CD1c-positive myeloid dendritic cell (primary cell): ENCODE results near the gene BDH1.
"Not testable (repeated sequence)": the region's sequence is repeated elsewhere in the genome, so short reads cannot be mapped to it uniquely, and the experiment has no call there.

Experiments
- DNase-seq: peaks from one replicate; pipeline ENCODE4 v3.0.0-alpha.2; 2016; ENCODE audit errors: extremely low spot score

The BDH1 gene

DNA sequence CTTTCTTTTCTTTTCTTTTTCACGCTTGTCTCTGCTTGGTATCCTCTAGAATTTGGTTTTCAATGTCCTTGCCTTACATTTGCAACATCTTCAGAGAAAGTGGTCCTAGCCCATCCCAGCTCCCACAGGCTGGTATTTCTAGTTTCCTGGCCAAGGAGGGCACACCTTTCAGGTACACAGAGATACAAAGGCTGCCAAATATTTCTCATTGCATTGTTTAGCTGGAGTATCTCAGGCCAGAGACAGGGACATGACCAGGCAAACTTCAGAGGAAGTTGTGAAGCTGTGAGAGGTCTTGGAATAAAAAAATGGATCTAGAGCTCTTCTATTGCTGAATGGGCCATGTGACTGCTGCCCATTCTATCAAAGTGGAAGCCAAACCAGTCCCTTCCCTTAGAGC lies 68.9 kb downstream of the BDH1 start:
- DNase-seq: no peak

GRCh38 chr3:197485143-197485542 lies 70.6 kb downstream of the BDH1 start:
- no peak for DNase-seq

- no peak for DNase-seq
These were observed 71.4 kb downstream of the BDH1 start for GRCh38 chr3:197484204-197484901.

DNA sequence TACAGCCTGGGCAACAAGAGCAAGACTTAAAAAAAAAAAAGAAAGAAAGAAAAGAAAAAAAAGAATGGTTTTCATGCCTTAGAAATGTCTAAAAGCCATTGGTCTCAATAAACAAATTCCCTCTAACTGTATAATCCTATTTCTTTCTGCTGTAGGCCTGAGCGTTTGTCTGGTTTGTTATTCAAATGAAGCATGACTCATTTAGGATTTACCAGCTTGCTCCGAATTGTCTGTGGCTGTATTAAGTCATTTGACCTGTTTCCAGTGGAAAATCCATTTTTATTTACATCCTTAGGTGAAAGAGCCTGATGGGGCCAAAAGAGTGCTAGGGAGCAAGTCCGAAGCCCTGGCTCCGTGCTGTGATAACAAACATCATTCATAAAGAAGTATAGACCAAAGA lies 73.8 kb downstream of the BDH1 start:
- no peak for DNase-seq

GRCh38 chr3:197480320-197480719 lies 75.4 kb downstream of the BDH1 start:
- no peak for DNase-seq

DNA sequence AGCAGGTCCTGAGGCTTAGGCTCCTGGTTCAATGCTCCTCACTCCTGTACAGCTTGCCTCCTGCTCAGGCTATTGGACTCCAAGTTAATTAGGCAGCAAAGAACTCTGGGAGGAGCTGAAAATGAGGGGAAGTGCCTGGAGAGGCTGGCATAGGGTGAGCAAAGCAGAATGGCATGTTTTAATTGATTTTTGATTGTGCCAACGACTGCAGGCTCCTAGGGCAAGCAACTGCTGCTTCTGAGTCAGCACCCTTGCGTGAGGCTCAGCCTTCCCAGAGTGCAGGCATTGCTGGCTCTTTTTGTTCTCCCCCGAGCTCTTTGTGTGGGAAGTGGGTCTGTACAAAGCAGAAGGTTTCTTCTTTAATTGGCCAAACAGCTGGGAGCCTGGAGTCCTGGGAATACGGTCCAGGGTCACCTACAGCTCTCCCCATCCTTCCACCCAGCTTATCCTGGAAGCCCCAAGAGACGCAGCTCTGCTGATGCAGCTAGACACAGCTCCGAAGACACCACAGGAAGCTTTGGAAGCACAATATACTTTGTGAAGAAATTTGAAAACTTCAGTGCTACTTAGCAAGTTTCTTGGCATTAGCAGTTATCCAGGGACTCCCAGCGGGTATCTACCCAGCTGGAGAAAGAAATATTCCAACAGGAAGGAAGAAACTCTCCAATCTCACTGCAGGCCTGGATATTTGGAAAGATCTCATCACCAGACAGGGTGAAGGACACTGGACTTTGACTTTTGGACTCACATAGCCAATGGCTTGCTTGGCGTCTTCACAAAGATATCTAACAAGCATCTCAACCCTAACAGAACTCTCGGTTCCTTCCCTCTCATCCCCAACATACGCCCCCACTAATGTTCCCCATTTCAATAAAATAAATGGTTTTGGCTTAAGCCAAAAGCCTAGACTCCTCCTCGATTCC lies 76.8 kb downstream of the BDH1 start:
- no peak for DNase-seq

DNA sequence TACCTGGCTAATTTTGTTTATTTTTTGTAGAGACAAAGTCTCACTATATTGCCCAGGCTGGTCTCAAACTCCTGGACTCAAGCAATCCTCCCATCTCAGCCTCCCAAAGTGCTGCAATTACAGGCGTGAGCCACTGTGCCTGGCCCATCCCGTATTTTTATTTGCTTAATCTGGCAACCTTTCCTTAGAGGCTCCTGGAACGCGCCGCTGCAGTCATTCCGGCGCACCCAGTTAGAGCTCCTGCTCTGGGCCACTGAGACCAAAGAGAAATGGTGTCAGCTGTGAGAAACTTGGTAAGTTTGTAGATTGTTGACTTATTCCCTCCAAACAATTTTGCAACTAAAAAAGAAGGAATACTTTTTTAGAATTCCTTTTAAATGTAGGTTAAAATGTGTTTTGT lies 78.0 kb downstream of the BDH1 start:
- DNase-seq: not testable (repeated sequence)

DNA sequence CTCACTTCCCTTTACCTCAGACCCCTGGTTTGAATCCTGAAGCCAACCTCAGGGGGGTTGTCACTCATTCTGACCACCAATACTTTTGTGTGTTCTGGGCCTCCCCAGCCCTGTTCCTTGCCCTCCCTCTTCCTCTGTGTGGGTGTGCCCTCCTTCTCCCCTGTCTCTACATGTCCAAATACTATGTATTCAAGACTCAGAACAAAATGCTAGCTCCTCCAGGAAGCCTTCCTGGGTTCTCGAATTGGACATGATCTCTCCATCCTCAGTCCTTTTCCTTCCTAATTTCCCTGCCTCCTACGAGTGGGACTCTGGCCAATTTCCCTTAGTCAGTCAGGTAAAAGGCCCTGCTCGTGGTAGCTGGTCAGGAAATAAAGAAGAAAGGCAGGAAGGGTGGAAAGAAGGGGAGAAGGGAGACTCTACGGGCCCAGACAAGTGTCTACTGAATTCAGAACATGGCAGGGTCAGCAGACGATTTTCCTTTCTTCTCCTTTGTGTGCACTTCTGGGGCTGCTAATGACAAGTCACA lies 79.7 kb downstream of the BDH1 start:
- DNase-seq: no peak

DNA sequence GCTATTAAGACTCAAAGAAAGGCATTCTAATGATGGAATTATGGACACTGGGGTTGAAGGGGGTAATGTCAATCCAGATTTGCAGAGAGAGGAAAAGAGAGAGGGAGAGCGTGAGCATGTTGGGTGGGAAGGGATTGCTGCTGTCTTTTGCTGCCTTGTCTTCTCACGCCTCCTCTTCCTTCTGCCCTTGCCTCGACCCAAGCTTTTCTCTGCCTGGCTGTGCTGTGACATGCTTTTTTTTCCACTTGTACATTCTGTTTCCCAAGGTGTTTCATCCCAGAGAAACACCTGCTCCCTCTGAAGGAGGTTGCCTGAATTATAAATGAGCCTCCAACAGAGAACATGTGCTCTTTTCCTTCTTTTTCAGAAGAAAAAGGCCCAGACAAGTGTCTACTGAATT lies 80.3 kb downstream of the BDH1 start:
- DNase-seq: no peak

DNA sequence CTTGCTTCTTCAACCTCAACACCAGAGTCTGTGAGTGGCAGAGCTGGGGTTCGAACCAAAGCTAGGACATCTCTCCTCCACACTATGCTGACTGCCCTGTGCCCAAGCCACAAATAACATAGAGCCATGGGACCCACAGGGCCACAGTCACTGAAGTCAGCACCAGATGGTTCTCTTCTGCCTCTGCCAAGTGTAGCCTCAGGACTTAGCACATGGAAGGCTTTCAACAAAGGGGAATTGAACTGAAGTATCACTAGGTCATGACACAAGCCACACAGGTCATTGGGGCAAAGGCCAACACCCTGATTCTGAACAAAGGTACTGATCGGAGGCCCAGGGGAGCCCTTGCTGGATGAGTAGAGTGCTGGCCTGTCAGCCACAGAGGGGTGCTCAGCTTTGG lies 83.6 kb downstream of the BDH1 start:
- no peak for DNase-seq

GRCh38 chr3:197471221-197472010 lies 84.4 kb downstream of the BDH1 start:
- no peak for DNase-seq

GRCh38 chr3:197468866-197469382 lies 86.8 kb downstream of the BDH1 start:
- no peak for DNase-seq

DNA sequence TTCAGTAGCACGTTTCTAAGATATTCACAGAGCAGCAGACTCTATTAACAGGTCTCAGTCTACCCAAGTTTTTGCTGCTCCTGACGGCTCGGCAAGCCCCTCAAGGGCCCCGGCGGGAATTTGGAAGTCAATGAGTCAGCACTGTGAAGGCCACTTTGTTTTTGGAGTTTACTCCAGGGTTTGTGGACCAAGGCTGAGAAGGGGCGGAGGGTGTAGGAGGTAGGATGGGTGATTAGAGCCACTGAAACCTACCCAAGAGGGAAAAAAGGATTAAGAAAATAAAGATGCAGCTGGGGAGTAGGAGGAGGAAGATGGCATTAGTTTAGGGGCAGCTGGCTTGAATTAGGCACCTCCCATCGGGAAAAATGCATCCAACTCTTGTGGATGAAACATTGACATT lies 87.6 kb downstream of the BDH1 start:
- DNase-seq: no peak

DNA sequence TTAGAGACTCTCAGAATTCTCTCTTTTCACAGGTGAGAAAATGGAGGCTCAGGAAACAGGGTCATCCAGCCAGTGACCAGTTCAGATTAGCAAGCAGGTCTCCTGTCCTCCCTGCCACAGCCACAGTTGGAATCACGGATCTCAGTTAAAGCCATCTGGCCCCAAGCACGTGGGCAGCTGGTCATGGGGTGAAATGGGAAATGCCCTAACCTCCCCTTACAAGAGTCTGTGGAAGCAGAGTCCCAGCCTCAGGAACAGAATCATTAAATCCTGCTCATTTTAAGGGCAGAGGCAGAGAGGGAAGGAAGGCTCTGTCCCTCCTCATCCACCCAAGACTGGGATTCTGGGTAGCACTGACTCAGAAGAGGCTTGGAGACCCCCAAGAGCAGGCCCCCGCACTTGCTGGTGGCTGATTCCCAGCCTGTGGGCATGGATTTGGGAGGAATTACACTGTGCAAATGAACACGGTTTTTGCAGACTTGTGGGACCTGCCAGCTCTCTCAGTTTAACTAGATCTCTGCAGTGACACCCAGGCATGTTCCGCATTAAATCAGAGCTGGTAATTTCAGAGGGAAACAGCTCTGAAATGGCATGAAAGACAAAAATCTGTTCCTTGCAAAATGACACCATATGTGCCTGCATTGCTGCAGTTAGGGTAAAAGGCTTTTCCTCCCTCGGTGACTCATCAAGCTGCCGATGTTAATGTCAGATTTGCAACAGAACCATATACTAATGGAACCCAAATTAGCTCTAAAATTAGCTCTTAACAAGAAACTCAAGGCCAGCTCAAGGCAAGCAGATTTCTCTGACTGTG lies 89.0 kb downstream of the BDH1 start:
- DNase-seq: no peak

DNA sequence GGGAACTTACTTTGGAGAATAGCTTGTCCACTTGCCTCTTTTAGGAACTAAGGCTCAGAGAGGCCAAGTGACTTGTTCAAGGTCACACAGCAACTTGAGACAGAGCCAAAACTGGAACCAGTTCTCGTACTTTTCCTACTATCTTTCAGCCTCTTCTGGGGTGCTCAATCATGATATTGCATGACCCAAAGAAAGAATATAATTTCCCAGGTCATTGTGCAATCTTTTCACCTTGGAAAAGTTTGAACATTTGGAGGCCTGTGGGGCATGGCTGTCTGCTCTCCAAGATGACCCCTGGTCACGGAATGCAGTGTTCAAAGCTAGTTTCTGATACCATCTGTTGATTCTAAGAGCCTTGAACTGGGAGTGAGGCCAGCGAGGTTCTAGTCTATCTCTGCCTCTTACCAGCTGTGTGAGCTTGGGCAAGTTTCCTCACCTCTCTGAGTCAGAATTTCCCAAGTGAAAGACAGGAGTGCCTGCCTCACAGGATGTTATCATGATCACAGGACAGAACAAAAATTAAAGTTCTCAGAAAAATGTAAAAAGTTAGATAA lies 89.7 kb downstream of the BDH1 start:
- DNase-seq: no peak

DNA sequence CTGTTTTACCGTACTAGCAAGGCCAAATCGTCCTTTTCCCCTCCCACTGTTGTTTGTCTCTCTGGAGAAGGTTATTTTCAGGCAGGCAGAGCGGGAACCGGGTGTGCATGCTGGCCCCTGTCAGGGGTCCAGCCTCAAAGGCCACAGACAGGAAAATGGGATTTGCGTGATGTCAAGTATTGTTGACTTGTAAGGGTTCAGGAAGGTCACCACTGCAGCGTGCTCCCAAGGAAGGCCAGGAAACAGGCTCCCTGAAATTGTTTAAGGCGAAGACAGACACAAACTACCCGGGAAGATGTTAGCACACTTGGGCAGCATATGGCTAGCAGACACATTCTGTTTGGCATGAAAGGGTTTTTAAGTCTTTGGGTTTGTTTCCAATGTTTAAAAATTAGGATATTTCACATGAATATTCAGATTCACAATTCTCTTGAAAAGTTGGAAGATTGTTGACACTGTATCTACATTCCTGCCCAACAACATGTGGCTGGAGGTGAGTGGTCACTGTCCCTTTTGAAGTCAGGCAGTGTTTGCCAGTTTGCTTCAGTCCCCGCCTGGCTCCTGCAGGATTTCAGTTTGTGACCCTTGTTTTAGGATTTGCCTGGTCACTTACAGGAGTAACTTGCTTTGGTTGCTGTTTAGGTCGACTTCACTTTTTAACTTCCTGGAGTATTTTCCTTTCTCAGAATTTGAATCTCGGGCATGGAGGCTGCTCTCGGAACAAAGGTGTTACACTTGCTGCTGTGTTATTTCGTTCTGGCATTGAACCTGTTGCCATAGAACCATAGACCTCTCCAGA lies 90.4 kb downstream of the BDH1 start:
- no peak for DNase-seq

GRCh38 chr3:197464794-197465193 lies 91.0 kb downstream of the BDH1 start:
- no peak for DNase-seq

DNA sequence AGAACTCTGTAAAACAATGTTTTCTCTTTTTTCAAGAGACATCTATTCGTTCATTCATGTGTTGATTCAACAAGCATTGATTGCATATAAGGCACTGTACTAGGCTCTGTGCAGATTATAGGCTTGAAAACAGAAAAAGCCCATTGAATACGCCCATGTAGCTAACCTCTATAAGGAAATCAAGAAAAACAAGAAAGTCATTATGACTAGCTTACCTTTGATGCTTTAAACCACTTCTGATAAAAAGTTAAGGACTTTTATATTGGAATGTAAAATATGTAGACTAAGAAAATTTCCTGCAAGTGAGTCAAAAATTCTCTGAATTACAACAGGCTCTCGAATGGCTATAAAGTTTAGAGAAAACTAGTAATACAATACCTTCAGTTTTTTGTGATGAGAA lies 92.5 kb downstream of the BDH1 start:
- DNase-seq: no peak

- no peak for DNase-seq
These were observed 93.0 kb downstream of the BDH1 start for GRCh38 chr3:197462808-197463207.

DNA sequence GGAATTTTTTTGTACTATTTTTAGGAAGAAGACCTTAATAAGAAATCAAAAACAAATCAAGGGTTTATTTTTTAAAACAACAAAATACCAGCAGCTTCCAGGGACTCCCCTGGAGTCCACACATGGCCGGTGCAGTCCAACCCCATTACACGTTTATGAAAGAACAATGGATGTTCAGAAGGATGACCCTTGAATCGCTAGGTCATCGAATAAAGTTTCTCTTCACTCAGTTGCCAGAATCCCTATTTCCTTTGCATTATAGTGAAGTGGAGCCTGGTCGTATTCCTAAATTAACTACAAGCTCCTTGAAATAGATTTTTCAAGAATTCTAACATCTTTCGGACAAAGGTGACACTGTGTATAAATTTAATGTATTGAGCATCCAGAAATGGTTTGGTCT lies 95.1 kb downstream of the BDH1 start:
- DNase-seq: no peak
